Measurements from ENCODE around the gene ITM2B.

DNA sequence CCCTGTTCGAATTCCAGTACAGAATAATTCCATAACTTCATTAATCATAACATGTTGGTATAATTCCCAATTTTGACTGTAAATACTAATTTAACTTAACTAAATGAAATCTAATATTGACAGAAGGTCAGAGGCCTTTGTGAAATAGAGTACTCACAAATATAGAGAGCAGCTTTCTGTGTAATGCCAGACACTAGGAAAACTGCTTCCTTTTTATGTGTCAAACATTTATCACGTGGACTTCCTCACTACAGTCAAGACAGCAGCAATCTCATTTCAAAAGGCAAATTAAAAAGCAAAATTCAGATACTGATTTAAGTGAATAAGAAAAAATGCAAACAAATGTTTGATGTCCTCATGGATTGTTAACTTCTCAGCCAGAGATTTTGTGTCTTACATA lies 13.1 kb downstream of the ITM2B start:
- TF ChIP-seq, protein P1, sequence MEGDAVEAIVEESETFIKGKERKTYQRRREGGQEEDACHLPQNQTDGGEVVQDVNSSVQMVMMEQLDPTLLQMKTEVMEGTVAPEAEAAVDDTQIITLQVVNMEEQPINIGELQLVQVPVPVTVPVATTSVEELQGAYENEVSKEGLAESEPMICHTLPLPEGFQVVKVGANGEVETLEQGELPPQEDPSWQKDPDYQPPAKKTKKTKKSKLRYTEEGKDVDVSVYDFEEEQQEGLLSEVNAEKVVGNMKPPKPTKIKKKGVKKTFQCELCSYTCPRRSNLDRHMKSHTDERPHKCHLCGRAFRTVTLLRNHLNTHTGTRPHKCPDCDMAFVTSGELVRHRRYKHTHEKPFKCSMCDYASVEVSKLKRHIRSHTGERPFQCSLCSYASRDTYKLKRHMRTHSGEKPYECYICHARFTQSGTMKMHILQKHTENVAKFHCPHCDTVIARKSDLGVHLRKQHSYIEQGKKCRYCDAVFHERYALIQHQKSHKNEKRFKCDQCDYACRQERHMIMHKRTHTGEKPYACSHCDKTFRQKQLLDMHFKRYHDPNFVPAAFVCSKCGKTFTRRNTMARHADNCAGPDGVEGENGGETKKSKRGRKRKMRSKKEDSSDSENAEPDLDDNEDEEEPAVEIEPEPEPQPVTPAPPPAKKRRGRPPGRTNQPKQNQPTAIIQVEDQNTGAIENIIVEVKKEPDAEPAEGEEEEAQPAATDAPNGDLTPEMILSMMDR (IDR thresholded peaks at IDR 0.05): no peak
- no peak for TF ChIP-seq EP300 (IDR thresholded peaks at IDR 0.05)
- TF ChIP-seq POLR2A (IDR thresholded peaks at IDR 0.05; ENCODE audit: low read depth): no peak
- no peak for TF ChIP-seq POLR2AphosphoS5 (IDR thresholded peaks at IDR 0.05)
